Endothelial cell (in vitro differentiated cells): Measurements from ENCODE around the gene MEF2D. TPM values are rescaled to one million over a fixed set of nuclear protein-coding genes. Genes with fewer than 3 reads are reported as not detected.

Experiments
- DNase-seq: peaks from one replicate; pipeline ENCODE4 v3.0.0; 2021; ENCODE audit warnings: low spot score
- H3K27ac Mint-ChIP-seq: one replicate; pipeline ENCODE4 v1.8.0; 2021; ENCODE audit warnings: mixed read lengths, inconsistent platforms; ENCODE audit not compliant: unreplicated experiment
- H3K27me3 Mint-ChIP-seq: one replicate; pipeline ENCODE4 v1.8.0; 2021; ENCODE audit warnings: mild to moderate bottlenecking, moderate library complexity, mixed read lengths, inconsistent platforms; ENCODE audit not compliant: unreplicated experiment
- H3K36me3 Mint-ChIP-seq: one replicate; pipeline ENCODE4 v1.8.0; 2021; ENCODE audit warnings: mild to moderate bottlenecking, low read depth, mixed read lengths, inconsistent platforms; ENCODE audit not compliant: unreplicated experiment
- H3K4me1 Mint-ChIP-seq: one replicate; pipeline ENCODE4 v1.8.0; 2021; ENCODE audit warnings: mild to moderate bottlenecking, mixed read lengths, inconsistent platforms; ENCODE audit not compliant: unreplicated experiment
- H3K4me3 Mint-ChIP-seq: one replicate; pipeline ENCODE4 v1.8.0; 2021; ENCODE audit warnings: mild to moderate bottlenecking, mixed read lengths, inconsistent platforms; ENCODE audit not compliant: unreplicated experiment
- H3K9me3 Mint-ChIP-seq: one replicate; pipeline ENCODE4 v1.8.0; 2021; ENCODE audit warnings: mixed read lengths, inconsistent platforms; ENCODE audit not compliant: unreplicated experiment
- CTCF ChIP-seq: fragments of 200-600 bp; sonication (generic); IDR thresholded peaks from one replicate; pipeline ENCODE4 v1.5.0; 2021; ENCODE audit warnings: antibody characterized with exemption; ENCODE audit not compliant: unreplicated experiment
- total RNA-seq: library from RNA; stranded (reverse); fragmentation: NEBNext Ultra II Directional; extraction: Animal tissue kit (Norgen Biotek cat#: 25700); gene quantifications from one replicate; pipeline ENCODE4 v1.2.1, GENCODE V29; 2021; ENCODE audit not compliant: unreplicated experiment

MEF2D gene
- total RNA-seq, 1 donor from 2014 or later = 45.2 TPM

- peaks cover 69% of the 10 kb centered on the region for H3K4me1 Mint-ChIP-seq
- TF ChIP-seq CTCF = no peak
- no peak overlapping the region for H3K4me3 Mint-ChIP-seq
- H3K36me3 Mint-ChIP-seq = peaks cover 15% of the 10 kb centered on the region
- no peak for DNase-seq
- H3K27ac Mint-ChIP-seq = peak overlapping the region; percentile 72
- no peaks in the 10 kb centered on the region for H3K9me3 Mint-ChIP-seq
- peaks cover 21% of the 10 kb centered on the region for H3K27me3 Mint-ChIP-seq
Observed at GRCh38 chr1:156493154-156493631, 7.4 kb downstream of the MEF2D start.

- Mint-ChIP-seq H3K27me3 (peaks cover 27% of the 10 kb centered on the region), H3K4me1 (peaks cover 68% of the 10 kb centered on the region), H3K9me3 (no peaks in the 10 kb centered on the region), H3K36me3 (peaks cover 10% of the 10 kb centered on the region), H3K4me3 (peak overlapping the region; percentile 63), H3K27ac (peak overlapping the region; percentile 72)
- DNase-seq = no peak
- TF ChIP-seq CTCF = no peak
Observed at GRCh38 chr1:156492591-156493080, 7.9 kb downstream of the MEF2D start.

GRCh38 chr1:156492013-156492590 lies 8.5 kb downstream of the MEF2D start:
- H3K4me1 Mint-ChIP-seq = peaks cover 63% of the 10 kb centered on the region
- H3K27me3 Mint-ChIP-seq = peaks cover 27% of the 10 kb centered on the region
- H3K4me3 Mint-ChIP-seq = no peak overlapping the region
- peaks cover 10% of the 10 kb centered on the region for H3K36me3 Mint-ChIP-seq
- H3K27ac Mint-ChIP-seq = peak overlapping the region; percentile 10
- DNase-seq = no peak
- H3K9me3 Mint-ChIP-seq = no peaks in the 10 kb centered on the region
- no peak for TF ChIP-seq CTCF

- peak overlapping the region; percentile 52 for H3K27ac Mint-ChIP-seq
- TF ChIP-seq CTCF = no peak
- peaks cover 16% of the 10 kb centered on the region for H3K36me3 Mint-ChIP-seq
- H3K9me3 Mint-ChIP-seq = no peaks in the 10 kb centered on the region
- DNase-seq = no peak
- no peak overlapping the region for H3K4me3 Mint-ChIP-seq
- peaks cover 27% of the 10 kb centered on the region for H3K27me3 Mint-ChIP-seq
- H3K4me1 Mint-ChIP-seq = peaks cover 56% of the 10 kb centered on the region
Observed at GRCh38 chr1:156491151-156491949, 9.2 kb downstream of the MEF2D start.
